DOHH2 (cell line): Measurements from ENCODE around the gene PPFIBP1.

Experiments
- CTCF ChIP-seq: fragments of 200-600 bp; sonication (generic); IDR thresholded peaks from one replicate; pipeline ENCODE4 v1.5.1; 2014; ENCODE audit warnings: antibody characterized with exemption, mild to moderate bottlenecking, low read depth, low read length; ENCODE audit not compliant: poor library complexity, severe bottlenecking
- EZH2phosphoT487 ChIP-seq: fragments of 200-600 bp; sonication (generic); IDR thresholded peaks from 2 replicates; pipeline ENCODE4 v1.6.1; 2017; ENCODE audit warnings: borderline replicate concordance, mild to moderate bottlenecking, antibody characterized with exemption, low read length, moderate library complexity, mixed read lengths

GRCh38 chr12:27486961-27487360 is 37.0 kb upstream of the PPFIBP1 start:
- TF ChIP-seq CTCF = no peak
- no peak for TF ChIP-seq EZH2phosphoT487
